Endodermal cell (in vitro differentiated cells): ENCODE results near the gene DENND1A. TPM values are rescaled to one million over a fixed set of nuclear protein-coding genes. Genes with fewer than 3 reads are reported as not detected.
"Not testable (repeated sequence)": the region's sequence is repeated elsewhere in the genome, so short reads cannot be mapped to it uniquely, and the experiment has no call there.

Experiments used
- DNase-seq: peaks from one replicate; pipeline ENCODE4 v3.0.0-alpha.2; 2017
- H3K27ac ChIP-seq: 2 replicates; pipeline ENCODE4 v1.5.1; 2013; ENCODE audit warnings: mild to moderate bottlenecking, low read depth, low read length, moderate library complexity
- H3K27me3 ChIP-seq: 2 replicates; pipeline ENCODE4 v1.6.1; 2013; ENCODE audit warnings: mild to moderate bottlenecking, low read length, moderate library complexity; ENCODE audit not compliant: insufficient read depth, control insufficient read depth, poor library complexity, severe bottlenecking
- H3K36me3 ChIP-seq: 2 replicates; pipeline ENCODE4 v1.7.0; 2013; ENCODE audit warnings: mild to moderate bottlenecking, low read length, moderate library complexity; ENCODE audit not compliant: control insufficient read depth, insufficient read depth
- H3K4me1 ChIP-seq: one replicate; pipeline ENCODE4 v1.7.0; 2013; ENCODE audit warnings: low read length; ENCODE audit not compliant: control insufficient read depth, insufficient read depth
- H3K4me3 ChIP-seq: 2 replicates; pipeline ENCODE4 v1.5.1; 2013; ENCODE audit warnings: mild to moderate bottlenecking, low read length, moderate library complexity
- H3K9ac ChIP-seq: 2 replicates; pipeline ENCODE4 v1.6.1; 2013; ENCODE audit warnings: mild to moderate bottlenecking, low read length, moderate library complexity; ENCODE audit not compliant: poor library complexity, severe bottlenecking; ENCODE audit errors: extremely low read depth
- H3K9me3 ChIP-seq: 2 replicates; pipeline ENCODE4 v1.6.1; 2013; ENCODE audit warnings: mild to moderate bottlenecking, low read length, moderate library complexity; ENCODE audit not compliant: control insufficient read depth
- H3K27ac Mint-ChIP-seq: 2 replicates; pipeline ENCODE4 v1.8.0; 2020; ENCODE audit warnings: mixed read lengths
- H3K27me3 Mint-ChIP-seq: 2 replicates; pipeline ENCODE4 v1.8.0; 2021; ENCODE audit warnings: mild to moderate bottlenecking, mixed read lengths; ENCODE audit not compliant: insufficient read depth
- H3K36me3 Mint-ChIP-seq: 2 replicates; pipeline ENCODE4 v1.8.0; 2020; ENCODE audit warnings: low read depth, mixed read lengths
- H3K4me1 Mint-ChIP-seq: 2 replicates; pipeline ENCODE4 v1.8.0; 2020; ENCODE audit warnings: mixed read lengths
- H3K4me3 Mint-ChIP-seq: 2 replicates; pipeline ENCODE4 v1.8.0; 2020; ENCODE audit warnings: mild to moderate bottlenecking, moderate library complexity, mixed read lengths
- H3K9me3 Mint-ChIP-seq: 2 replicates; pipeline ENCODE4 v1.8.0; 2020; ENCODE audit warnings: mild to moderate bottlenecking, mixed read lengths
- CTCF ChIP-seq: fragments of 200-600 bp; sonication (generic); conservative IDR thresholded peaks from 2 replicates; pipeline ENCODE4 v1.5.0; 2021; ENCODE audit warnings: antibody characterized with exemption, mild to moderate bottlenecking
- WGBS, 2 experiments: methylation state at CpG; one replicate each; pipeline versions ENCODE4 v1.1.5 to v1.1.7; 2013; ENCODE audit warnings: missing lambda C conversion rate in 2 of 2, mixed read lengths in 1 of 2; ENCODE audit not compliant: insufficient coverage in 1 of 2, insufficient read length in 1 of 2; 5-methylcytosine and 5-hydroxymethylcytosine counted together
- total RNA-seq, 2 donors: library from RNA; stranded (reverse); fragmentation: NEBNext Ultra II Directional in 1 of 2; extraction: Animal tissue kit (Norgen Biotek cat#: 25700) in 1 of 2; gene quantifications; 2 replicates in 1 of 2; 3 replicates in 1 of 2; pipeline ENCODE4 v1.2.1, GENCODE V29; 2021

The DENND1A gene
- total RNA-seq, 2 donors from 2014 or later: 29.5 to 38.4 TPM

GRCh38 chr9:123816817-123817472, 113.0 kb downstream of the DENND1A start:
- H3K36me3 Mint-ChIP-seq: no peaks in the 10 kb centered on the region
- peak overlapping the region; percentile 6 for H3K4me3 ChIP-seq
- TF ChIP-seq CTCF: no peak

GRCh38 chr9:123815856-123816255, 114.1 kb downstream of the DENND1A start:
- H3K4me3 ChIP-seq, H3K27me3 Mint-ChIP-seq, H3K4me3 Mint-ChIP-seq: not testable (repeated sequence)

More at GRCh38 chr9:123816817-123817472, 113.0 kb downstream of the DENND1A start:
- Mint-ChIP-seq H3K4me3 (no peak overlapping the region), H3K9me3 (no peaks in the 10 kb centered on the region), H3K27me3 (no peaks in the 10 kb centered on the region), H3K4me1 (peaks cover 16% of the 10 kb centered on the region), H3K27ac (peak overlapping the region; percentile 76)
- no peak for DNase-seq
- Histone ChIP-seq H3K4me1 (peaks cover 16% of the 10 kb centered on the region), H3K27ac (no peak overlapping the region), H3K27me3 (no peaks in the 10 kb centered on the region), H3K36me3 (no peaks in the 10 kb centered on the region), H3K9me3 (no peaks in the 10 kb centered on the region), H3K9ac (no peak overlapping the region)
- 77 to 89% methylated on average over 1 to 3 of the region's 5 CpGs for WGBS, 2 experiments

GRCh38 chr9:123814496-123814895, 115.4 kb downstream of the DENND1A start:
- no peak for DNase-seq

More at GRCh38 chr9:123815856-123816255, 114.1 kb downstream of the DENND1A start:
- not testable (repeated sequence) for H3K9ac ChIP-seq, H3K36me3 ChIP-seq, H3K27ac ChIP-seq, H3K27me3 ChIP-seq, DNase-seq, H3K36me3 Mint-ChIP-seq, H3K9me3 Mint-ChIP-seq, H3K27ac Mint-ChIP-seq, H3K9me3 ChIP-seq
- 71 to 93% methylated on average over 1 to 5 of the region's 5 CpGs for WGBS, 2 experiments
- peaks cover 16% of the 10 kb centered on the region for H3K4me1 Mint-ChIP-seq
- peaks cover 16% of the 10 kb centered on the region for H3K4me1 ChIP-seq

More at GRCh38 chr9:123814496-123814895, 115.4 kb downstream of the DENND1A start:
- Mint-ChIP-seq H3K36me3 (no peaks in the 10 kb centered on the region), H3K27me3 (no peaks in the 10 kb centered on the region), H3K4me1 (peaks cover 16% of the 10 kb centered on the region), H3K27ac (no peak overlapping the region), H3K4me3 (no peak overlapping the region), H3K9me3 (no peaks in the 10 kb centered on the region)
- H3K9ac ChIP-seq: no peak overlapping the region
- no peaks in the 10 kb centered on the region for H3K36me3 ChIP-seq
- H3K4me1 ChIP-seq: peaks cover 16% of the 10 kb centered on the region
- no peaks in the 10 kb centered on the region for H3K27me3 ChIP-seq
- TF ChIP-seq CTCF: no peak
- no peaks in the 10 kb centered on the region for H3K9me3 ChIP-seq
- WGBS, 2 experiments: 100% methylated on average over 1 of the region's 1 CpG; no CpG with 5 or more reads in 1 of the 2 experiments
- no peak overlapping the region for H3K4me3 ChIP-seq
- no peak overlapping the region for H3K27ac ChIP-seq
